GM19193 (cell line): ENCODE data around the gene CARNS1.
A peak's percentile ranks its signal among the peaks of the same experiment; 100 is the strongest.

Experiments used
- POLR2A ChIP-seq: IDR thresholded peaks from 4 replicates; pipeline ENCODE4 v1.6.1; 2011; ENCODE audit not compliant: insufficient read depth, insufficient read length; ENCODE audit errors: extremely low read depth

The CARNS1 gene

DNA sequence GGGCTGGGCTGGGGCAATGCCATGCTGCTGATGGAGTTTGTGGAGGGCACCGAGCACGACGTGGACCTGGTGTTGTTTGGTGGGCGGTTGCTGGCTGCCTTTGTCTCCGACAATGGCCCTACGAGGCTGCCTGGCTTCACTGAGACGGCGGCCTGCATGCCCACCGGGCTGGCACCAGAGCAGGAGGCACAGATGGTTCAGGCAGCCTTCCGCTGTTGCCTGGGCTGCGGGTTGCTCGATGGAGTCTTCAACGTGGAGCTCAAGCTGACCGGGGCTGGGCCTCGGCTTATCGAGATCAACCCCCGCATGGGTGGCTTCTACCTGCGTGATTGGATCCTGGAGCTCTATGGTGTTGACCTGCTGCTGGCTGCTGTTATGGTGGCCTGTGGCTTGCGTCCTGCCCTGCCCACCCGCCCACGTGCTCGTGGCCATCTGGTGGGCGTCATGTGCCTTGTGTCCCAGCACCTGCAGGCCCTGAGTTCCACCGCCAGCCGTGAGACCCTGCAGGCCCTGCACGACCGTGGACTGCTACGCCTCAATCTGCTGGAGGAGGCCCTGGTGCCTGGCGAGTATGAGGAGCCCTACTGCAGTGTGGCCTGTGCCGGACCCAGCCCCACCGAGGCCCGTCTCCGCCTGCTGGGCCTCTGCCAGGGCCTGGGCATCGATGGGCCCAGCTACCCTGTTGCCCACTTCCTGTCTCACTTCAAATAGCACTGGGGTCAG is 8.6 kb downstream of the CARNS1 start:
- TF ChIP-seq POLR2A, result no peak

DNA sequence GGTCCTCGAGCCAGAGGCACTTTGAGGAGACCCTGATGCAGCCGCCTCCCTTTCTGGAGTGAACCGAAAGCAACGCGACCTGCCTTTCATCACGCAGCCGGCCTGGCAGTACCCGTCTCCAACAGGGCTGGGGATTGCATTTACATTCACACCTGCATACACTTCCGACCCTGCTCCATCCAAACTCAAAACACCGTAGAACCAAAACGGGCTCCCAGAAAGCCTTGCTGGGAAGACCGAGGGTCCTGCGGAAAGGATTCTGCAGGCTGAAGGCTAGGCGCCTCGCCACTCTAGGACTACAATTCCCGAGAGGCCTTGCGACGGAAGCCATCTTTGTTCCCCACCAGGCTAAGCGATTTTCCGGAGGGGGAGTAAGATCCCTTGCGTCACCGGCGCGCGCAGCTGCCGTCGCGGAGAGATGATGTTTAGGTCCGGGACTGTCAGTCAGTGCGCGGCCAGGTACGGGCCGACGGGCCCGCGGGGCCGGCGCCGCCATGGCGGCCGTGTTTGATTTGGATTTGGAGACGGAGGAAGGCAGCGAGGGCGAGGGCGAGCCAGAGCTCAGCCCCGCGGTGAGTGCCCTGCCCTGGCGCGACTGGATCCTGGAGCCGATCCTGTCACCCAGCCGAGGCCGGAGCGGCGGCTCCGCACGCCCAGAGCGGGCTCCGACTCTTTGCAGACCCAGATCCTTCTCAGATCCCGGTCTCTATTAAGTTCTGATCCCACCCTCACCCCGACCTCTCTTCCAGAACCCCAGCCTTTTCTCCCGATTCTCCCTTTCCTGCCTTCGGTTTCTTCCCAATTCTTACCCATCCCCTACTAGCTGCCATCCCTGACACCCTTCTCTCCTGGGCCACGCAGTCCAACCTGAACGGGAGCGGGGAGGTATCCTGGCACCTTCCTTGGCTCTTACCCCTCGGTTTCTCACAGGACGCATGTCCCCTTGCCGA is 12.8 kb downstream of the CARNS1 start, which contains the start of gene RPS6KB2:
Gene RPS6KB2, plus strand, starts transcription at position 443 of the 950 bp plus-strand sequence. Its CDS starts 52 bp downstream, at position 495.
- TF ChIP-seq POLR2A, result peak; percentile 91

DNA sequence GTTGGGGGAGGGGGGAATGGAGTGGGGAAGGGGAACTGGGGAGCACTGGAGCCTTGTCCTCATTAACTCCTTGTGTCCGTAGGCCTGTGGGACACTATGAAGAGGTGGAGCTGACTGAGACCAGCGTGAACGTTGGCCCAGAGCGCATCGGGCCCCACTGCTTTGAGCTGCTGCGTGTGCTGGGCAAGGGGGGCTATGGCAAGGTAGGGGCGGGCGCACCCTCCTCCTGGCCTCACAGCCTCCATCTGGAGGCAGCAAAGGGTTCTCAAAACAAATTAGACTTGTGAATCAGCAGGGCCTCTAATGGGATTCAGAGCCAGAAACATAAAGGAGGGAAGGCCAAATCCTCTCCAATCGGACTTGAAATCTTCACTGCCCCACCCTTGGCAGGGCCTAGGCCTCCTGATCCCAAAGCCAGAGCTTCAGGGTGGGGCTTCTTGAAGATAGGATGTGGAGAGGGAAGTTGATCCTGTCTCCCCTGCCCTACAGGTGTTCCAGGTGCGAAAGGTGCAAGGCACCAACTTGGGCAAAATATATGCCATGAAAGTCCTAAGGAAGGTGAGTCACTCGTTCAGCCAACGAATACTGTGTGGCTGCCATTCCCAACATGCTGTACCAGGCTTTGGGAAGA is 13.7 kb downstream of the CARNS1 start:
- TF ChIP-seq POLR2A, result no peak

DNA sequence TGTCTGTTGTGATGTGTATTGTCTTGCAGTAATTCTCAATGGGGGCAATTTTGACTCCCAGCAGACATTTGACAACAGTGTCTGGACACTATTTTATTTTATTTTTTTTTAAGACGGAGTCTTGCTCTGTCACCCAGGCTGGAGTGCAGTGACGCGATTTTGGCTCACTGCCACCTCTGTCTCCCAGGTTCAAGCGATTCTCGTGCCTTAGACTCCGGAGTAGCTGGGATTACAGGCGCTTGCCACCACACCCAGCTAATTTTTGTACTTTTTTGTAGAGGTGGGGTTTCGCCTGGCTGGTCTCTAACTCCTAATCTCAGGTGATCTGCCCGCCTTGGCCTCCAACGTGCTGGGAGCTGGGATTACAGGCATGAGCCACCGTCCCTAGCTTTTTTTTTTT is 14.2 kb downstream of the CARNS1 start:
- TF ChIP-seq POLR2A, result no peak

DNA sequence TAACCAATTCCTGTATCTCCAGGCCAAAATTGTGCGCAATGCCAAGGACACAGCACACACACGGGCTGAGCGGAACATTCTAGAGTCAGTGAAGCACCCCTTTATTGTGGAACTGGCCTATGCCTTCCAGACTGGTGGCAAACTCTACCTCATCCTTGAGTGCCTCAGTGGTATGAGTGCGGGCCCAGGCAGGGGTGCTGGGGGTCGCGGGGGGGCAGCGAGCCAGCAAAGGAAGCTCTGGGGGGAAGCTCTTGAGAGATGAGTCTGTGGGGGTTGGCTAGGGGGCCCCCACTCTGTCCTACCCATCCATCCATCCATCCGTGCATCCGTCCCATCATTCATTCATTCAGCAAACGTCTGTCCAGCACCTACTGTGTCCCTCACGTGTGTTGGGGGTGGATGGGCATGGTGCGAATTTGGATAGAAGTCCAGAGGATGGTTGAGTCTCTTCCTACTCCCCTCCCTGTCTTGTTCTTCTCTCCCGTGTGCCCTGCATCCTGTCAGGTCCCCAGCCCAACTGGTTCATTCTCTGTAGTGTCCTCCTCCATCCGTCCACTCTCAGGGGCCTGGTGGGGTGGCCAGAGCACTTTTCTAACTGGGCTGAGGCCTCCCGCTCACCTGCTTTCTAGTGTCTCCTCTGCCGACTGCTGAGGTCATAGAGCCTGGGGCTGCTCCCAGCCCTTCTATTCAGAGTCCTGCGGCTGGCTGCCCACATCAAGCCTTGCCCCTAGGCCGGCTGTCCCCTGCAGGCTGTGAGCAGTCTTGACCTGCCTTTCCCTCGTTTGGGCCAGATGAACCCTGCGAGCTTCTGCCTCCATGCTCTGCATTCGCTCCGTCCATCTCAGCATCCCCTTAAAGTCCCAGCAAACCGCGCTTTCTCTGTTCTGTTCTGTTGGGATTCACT is 16.1 kb downstream of the CARNS1 start:
- peak; percentile 5 for TF ChIP-seq POLR2A

DNA sequence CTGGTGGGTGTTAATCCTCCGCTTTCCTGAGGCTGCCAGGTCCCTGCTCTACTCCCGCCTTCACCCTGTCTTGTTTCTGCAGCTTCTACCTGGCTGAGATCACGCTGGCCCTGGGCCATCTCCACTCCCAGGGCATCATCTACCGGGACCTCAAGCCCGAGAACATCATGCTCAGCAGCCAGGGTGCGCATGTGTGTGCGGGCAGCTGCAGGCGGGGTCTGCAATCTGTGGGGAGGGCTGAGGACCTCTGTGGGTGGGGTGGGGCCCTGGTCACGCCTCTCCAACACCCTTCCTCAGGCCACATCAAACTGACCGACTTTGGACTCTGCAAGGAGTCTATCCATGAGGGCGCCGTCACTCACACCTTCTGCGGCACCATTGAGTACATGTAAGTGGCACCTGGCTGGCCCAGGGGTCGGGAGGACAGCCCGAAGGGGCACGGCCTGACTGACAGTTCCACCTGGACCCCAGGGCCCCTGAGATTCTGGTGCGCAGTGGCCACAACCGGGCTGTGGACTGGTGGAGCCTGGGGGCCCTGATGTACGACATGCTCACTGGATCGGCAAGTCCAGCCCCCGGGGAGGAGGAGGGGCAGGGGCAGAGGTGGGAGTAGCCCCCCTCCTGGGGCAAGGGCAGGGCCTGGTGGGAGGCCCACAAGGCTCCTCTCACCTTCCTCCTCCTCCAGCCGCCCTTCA is 17.3 kb downstream of the CARNS1 start:
- TF ChIP-seq POLR2A, result peak; percentile 36

DNA sequence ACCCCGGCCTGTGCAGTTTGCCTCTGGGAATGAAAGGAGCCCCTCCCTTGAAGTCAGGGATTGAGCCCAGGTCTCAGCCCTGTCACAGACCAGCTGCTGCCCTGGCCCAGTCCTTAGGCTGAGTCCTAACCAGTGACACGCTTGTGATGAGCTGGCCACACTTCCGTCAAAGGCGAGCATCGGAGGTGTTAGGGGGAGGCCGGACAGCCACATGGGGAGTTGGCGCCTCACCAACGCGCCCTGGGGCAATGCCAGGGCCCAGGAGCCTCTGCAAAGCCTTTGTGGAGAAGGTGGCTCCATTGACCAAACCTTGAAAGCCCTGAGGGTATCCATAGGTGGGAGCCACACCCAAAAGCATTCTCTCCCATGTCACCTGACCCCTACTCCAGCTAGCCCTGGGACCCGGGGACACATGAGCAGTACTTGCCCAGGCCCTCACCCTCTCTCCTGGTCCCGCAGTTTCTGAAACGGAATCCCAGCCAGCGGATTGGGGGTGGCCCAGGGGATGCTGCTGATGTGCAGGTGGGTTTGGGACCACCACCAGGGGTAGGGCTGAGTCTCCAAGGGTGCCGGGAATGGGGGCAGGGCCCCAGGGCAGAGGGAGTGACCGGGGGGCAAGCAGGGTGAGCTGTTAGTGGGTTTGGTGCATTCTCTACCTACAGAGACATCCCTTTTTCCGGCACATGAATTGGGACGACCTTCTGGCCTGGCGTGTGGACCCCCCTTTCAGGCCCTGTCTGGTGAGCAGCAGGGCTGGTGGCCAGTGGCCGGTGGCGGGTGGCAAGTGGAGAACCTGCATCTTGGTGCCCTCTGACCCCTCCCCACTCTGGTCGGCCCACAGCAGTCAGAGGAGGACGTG is 18.3 kb downstream of the CARNS1 start:
- no peak for TF ChIP-seq POLR2A

DNA sequence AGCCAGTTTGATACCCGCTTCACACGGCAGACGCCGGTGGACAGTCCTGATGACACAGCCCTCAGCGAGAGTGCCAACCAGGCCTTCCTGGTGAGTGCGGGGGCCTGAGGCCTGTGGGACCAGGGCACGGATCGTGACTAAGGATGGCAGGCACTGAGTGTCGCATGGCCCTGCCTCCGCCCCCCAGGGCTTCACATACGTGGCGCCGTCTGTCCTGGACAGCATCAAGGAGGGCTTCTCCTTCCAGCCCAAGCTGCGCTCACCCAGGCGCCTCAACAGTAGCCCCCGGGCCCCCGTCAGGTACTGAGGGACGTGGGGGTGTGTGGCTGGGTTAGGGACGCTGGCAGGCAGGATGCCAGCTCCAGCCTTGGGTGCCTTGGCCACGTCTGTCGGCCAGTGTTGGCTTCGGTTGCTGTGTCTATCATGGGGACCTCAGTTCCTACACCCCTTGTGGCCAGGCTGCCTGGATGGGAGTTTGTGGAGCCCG is 19.0 kb downstream of the CARNS1 start:
- TF ChIP-seq POLR2A, result peak; percentile 76

DNA sequence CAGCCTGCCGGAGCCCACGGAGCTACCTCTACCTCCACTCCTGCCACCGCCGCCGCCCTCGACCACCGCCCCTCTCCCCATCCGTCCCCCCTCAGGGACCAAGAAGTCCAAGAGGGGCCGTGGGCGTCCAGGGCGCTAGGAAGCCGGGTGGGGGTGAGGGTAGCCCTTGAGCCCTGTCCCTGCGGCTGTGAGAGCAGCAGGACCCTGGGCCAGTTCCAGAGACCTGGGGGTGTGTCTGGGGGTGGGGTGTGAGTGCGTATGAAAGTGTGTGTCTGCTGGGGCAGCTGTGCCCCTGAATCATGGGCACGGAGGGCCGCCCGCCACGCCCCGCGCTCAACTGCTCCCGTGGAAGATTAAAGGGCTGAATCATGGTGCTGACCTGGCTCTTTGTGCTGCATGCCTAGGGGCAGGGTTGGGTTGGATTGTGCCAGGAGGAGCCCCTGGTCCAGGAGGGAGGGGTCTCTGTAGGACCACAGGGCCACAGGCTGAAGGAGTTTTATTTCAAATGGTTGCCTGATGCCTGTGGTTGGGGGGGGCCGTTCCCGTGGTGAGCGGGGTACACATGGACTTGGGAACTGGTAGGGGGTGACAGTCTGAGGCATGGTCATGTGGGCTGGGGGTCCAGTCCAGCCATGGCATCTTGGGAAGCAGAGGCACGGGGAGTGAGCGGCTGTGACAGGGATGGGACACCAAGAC is 19.7 kb downstream of the CARNS1 start:
- no peak for TF ChIP-seq POLR2A

DNA sequence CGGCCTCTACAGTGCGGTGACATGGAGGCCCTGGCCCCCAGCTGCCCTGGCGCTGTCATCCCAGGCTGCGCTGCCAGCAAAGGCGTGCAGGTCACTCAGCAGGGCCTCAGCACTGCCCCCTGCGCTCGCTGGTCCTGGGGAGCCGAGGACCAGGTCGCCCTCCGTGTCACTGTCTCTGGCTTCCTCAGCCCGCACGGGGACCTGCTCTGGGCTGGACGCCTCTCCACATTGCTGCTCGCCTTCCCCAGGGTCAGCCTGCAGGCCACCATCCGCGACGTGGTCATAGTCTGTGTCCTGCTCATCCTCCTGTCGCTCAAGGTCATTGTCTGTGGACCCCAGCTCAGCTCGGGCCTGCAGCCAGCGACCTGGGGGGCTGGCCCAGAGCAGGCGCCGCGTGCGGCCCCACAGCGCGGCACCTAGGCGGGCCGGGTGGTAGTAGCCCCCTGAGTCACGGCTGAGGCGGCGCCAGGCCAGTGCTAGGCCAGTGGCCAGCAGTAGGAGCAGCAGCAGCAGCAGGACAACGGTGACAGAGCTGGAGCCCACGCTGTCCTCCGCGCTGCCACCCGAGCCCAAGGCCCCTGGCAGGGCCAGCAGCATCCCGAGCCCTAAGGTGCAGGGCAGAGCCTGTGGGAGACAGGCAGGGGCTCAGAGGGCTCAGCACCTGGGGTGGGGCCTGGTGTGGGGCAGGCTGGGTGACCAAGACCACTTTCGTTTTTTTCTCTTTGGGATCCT is 20.4 kb downstream of the CARNS1 start:
- peak; percentile 68 for TF ChIP-seq POLR2A

DNA sequence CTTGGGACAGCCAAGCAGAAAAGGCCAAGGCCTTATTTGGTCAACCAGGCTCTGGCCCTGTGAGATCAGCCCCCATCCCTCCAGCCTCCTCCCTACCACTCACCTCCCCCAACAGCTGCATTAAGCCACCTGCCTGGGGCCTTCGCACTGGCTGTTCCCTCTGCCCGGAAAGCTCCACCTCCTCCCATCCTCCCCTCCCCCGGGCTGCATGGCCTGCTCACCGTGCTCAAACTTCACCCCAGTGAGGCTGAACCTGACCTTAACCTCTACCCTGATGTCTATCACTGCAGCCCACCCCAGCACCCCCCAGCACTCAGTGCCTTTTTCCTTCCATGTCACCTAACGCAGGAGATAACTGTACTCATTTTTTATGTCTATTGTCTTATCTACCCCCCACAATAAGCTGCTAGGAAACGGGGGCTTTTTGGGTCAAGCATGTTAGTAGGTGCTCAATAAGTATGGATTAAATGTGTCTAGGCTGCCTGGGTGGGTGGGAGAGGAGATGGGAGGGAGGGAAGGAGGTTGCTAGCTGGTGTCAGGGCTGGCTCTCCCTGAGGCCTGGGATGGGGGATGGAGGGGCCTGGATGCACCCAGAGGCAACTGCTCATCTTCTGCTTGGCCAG is 21.1 kb downstream of the CARNS1 start:
- peak; percentile 78 for TF ChIP-seq POLR2A

DNA sequence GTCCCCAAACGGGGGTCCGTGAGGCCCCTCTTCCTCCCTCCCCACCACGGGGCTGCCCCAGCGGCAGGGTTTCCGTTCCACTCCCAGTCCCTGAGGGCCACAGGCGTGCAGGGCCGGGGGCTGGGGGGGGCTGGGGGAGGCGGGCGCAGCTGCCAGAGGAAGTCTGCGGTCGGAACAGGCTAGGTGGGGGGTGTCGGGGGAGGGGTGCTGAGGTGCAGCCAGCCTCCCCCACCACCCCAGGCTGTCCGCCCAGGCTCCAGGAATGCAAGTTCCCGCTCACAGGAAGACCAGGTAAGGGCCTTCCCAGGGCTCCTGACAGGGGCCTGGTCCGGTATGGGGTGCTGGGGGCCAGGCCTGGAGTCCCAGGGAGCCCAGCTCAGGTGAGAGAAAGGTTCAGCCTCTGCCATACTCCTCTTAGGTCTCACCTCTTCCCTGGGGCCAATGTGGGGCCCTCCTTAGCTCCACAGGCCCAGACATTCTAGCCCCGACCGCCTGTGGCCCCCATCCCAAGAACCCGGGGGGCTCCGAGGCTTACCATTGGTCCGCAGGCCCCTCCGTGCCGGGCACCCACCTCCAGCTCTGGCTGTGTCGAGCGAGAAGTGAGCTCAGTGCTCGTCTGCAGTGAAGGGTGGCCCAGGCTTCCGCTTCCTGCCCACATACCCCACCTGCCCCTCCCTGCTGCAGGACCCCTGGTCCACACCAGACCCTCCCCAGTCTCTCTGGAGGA is 21.8 kb downstream of the CARNS1 start, which contains the start of gene PTPRCAP:
Gene PTPRCAP, minus strand, starts transcription at position 601 of the 727 bp plus-strand sequence. Its CDS starts 63 bp downstream, at position 538.
- peak; percentile 94 for TF ChIP-seq POLR2A
